HG03139 (cell line): Measurements from ENCODE around the gene SEPTIN7.

Experiments
- ATAC-seq: cut with Tn5 transposase; IDR thresholded peaks from one replicate; pipeline ENCODE4 v1.9.1; 2021; ENCODE audit not compliant: unreplicated experiment

SEPTIN7 gene

DNA sequence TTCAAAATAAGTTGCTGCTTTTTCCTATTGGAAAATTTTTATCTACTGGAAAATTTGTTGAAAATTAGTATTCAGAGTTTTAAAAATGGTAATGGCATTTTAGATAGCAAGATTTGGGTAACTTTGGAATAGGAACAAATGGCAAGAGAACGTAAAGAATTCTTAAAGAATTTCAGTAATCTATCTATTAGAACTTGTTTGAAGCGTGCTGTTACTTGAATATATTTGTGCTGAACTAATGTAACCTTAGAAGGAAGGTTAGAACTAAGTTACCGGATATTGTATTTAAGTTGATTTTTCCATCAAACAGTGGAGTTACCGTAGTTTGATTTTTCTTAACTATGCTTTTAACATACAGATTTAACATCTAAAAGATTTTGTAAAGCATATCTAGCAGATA, 25.9 kb downstream of the SEPTIN7 start:
- no peak for ATAC-seq

DNA sequence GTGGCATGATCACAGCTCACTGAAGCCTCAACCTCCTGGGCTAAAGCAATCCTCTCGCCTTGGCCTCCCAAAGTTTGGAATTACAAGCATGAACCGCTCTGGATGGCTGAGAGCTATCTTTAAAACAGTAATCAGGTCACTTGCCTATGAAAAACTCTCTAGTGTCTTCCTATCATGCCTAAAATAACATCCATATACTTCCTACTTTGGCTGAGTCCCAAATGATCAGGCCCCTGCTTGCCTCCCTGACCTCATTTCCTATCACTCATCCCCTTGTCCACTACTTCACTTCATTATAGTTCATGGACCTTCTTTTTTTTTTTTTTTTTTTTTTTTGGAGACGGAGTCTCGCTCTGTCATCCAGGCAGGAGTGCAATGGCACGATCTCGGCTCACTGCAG, 28.0 kb downstream of the SEPTIN7 start:
- ATAC-seq: no peak

DNA sequence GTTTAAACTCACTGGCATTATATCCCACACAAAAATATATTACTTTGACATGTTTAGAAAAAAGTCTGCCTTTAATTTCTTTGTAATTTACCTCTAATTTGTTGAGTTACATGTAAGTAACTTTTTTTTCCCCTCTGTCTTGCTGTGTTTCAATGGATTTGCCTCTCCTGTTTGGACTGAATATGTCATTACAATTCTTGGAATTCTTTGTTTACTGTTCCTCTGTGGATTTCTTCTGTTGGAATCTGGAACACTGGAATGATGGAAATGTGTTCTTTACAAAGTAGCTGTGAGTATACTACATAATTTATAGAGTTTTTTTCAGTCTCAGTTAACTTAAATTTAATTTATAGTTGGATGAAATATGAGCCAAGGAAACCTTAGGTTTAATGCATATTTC, 30.4 kb downstream of the SEPTIN7 start:
- ATAC-seq: no peak

DNA sequence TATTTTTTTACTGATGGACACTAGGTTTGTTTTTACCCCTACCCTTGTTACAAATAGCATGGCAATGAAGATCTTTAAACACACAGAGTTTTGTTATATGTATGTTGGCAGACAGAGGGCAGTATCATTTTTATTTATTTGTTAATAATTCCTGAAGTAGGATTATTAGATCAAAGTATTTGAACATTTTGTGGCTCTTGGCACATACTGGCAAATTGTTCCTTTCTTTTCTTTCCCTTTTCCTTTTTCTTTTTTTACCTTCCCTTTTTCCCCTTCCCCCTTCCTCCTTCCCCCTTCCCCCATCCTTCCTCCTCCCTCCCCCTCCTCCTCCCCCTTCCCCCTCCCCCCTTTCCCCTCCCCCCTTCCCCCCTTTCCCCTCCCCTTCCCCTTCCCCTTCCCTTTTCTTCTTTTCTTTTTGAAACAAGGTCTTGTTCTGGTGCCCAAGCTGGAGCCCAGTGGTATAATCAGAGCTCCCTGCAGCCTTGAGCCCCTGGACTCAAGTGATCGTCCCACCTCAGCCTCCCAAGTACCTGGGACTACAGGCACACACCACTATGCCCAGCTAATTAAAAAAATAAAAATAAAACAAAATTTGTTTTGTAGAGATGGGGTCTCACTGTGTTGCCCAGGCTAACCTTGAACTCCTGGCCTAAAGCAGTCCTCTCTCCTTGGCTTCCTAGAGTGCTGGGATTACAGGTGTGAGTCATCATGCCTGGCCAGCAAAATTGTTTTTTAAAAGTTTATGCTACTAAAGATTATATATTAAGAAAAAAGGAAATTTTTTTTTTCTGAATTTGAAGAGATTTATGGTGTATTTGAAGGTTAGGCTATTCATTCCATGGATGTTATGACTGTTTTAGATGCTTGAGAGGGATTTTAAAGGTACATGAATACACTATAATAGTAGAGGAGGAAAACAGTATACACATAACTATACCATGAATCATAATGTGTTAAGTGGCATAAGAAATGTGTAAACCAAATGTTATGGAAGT, 39.3 kb downstream of the SEPTIN7 start:
- no peak for ATAC-seq

DNA sequence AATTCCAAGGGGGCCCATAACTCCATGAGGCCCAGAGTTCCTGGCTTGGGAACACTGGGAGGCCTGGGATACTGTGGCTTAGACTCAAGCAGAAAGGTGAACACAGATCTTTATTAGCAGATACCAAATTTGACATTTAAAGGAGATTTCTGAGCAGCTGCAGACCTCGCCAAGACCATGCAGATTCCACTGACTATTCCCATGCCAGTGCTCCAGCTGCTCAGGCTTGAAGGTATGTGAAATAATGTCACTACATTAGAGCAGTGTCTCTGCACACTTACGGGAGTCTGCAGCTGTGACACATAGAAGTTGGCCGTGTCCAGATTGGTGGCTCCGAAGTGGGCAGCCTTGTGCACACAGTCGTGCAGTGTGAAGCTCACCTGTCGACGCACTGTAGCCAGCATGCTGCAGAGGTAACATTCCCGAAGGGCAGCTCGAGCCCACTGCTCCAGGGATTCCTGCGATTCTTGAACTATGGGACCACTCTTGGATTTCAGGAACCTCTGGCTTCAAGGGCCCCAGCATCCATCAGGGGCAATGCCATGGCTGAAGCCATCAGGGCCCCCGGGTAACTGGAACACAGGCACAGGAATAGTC, 46.1 kb downstream of the SEPTIN7 start:
- ATAC-seq: no peak

DNA sequence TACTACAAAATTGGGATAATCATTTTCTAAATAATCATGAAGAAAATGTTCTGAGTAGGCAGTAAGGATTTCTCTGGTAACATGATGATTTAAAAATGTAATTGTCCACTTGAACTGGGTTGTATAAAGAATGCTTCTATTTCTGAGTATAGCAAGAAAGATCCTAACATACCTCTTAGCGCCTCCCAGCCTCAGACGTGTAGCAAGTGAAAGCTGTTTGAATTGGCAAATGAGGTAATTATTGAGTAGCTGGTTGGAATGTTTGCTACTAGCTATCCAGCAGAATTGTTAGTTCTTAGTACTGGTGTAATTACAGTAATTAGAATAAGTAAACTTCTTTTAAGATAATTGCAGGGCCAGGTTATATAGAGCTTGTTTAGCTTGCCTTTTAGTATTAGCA, 47.9 kb downstream of the SEPTIN7 start:
- no peak for ATAC-seq

DNA sequence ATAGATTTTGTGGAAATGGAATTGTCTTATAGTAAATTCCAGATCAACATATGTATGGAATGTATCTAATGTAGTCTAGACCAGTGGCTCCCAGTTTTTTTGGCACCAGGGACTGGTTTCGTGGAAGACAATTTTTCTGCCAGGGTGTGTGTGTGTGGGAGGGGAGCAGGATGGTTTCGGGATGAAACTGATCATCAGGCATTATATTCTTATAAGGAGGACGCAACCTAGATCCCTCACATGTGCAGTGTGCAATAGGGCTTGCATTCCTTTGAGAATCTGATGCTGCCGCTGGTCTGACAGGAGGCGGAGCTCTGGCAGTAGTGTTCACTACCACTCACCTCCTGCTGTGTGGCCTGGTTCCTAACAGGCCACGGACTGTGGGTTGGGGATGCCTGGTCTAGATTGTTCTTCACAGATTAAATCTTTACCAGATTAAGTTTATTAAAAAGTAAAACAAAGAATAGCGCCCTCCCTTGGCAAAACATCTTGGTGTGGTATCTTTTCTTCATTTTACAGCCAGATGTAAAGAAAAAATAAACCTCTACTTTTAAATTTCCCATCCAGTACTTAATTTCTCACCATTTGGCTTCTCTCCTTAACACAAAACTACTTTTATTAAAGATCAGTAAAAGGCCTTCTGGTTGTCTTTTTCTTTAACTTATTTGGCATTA, 48.4 kb downstream of the SEPTIN7 start:
- ATAC-seq: no peak

DNA sequence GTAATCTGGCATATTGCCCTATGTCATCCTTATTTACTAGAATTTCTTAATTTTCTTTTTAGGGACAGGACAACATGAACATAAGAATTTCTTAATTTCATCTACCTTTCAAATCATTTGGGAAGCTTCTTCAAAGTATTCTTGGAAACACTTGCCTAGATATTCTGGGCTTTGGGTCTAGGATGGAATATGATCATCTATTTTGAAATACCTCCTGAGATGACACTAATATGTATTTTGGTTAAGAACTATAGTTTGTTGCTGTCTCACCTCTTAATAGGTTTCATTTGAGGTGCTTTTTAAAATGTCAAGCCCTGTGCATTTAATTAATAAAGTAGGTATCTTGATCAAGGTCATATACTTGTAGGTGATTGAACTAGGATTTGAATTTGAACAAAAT, 49.1 kb downstream of the SEPTIN7 start:
- ATAC-seq: no peak
